ENCODE measurements around the gene NOVA1. TPM values are rescaled to one million over a fixed set of nuclear protein-coding genes. Genes with fewer than 3 reads are reported as not detected.

Gene NOVA1
- polyA plus RNA-seq, 2 of the 4 experiments (the other 2 are of a cell fraction) = 5.1 to 9.8 TPM

DNA sequence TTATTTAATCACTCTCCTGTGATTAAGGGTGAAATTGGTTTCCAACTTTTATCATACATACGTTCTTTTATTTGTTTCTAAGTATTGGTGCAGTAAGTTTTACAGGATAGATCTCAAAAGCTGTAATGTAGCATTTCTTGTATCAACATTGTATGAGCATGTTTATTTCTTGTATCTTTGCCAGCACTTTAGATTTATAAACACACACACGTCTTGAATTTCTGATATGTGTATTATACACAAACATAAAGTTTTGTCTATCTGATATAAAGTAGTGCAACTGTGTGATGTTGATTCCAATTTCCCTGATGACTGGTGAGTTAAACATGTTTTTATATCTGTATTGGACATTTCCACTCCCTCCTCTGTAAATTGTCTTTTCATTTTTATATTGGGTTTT lies 134.7 kb downstream of the NOVA1 start:
- DNase-seq (ENCODE audit: low read depth in 1 of 2, low spot score in 1 of 2) = no peak
- Histone ChIP-seq H3K9me3 (no peaks in the 10 kb centered on the region), H3K27ac (no peak overlapping the region), H3K4me1 (no peaks in the 10 kb centered on the region), H3K4me3 (no peak overlapping the region), H3K4me2 (no peak overlapping the region)
- ChIA-PET CTCF (no interaction called here), POLR2A (no interaction called here)
- no peak for ATAC-seq
- 48% methylated on average over 2 of the region's 2 CpGs for WGBS (ENCODE audit: missing lambda C conversion rate)
- no peak for FAIRE-seq
- TF ChIP-seq, protein P1, sequence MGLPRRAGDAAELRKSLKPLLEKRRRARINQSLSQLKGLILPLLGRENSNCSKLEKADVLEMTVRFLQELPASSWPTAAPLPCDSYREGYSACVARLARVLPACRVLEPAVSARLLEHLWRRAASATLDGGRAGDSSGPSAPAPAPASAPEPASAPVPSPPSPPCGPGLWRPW (IDR thresholded peaks at IDR 0.05) = no peak
- TF ChIP-seq ESRRA (IDR thresholded peaks at IDR 0.05; ENCODE audit: borderline replicate concordance, low read length) (no peak), RAD21 (conservative IDR thresholded peaks at IDR 0.05 in 1 of 2, IDR thresholded peaks at IDR 0.05 in 1 of 2) (no peak), MAFK (IDR thresholded peaks at IDR 0.05; ENCODE audit: partially characterized antibody) (no peak)
- TF ChIP-seq, protein P2, sequence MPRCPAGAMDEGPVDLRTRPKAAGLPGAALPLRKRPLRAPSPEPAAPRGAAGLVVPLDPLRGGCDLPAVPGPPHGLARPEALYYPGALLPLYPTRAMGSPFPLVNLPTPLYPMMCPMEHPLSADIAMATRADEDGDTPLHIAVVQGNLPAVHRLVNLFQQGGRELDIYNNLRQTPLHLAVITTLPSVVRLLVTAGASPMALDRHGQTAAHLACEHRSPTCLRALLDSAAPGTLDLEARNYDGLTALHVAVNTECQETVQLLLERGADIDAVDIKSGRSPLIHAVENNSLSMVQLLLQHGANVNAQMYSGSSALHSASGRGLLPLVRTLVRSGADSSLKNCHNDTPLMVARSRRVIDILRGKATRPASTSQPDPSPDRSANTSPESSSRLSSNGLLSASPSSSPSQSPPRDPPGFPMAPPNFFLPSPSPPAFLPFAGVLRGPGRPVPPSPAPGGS (IDR thresholded peaks at IDR 0.05) = no peak

DNA sequence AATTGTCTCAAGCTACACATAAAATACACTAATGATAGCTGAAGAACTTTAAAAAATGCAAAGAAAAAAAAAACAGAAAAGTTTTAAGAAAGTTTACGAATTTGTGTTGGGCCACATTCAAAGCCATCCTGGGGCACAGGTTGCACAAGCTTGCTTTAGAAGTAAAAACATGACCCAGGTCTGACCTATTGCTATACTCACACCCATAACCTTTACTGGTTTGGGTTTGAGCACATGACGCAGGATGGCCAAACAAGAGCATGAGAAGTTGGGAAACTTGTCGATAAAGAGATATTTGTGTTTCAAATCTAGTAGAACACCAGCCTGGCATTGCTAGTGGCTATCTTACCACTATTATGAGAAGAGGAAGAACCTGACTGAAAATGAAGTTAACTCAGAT lies 143.7 kb downstream of the NOVA1 start:
- Histone ChIP-seq H3K9me3 (no peaks in the 10 kb centered on the region), H3K27ac (no peak overlapping the region), H3K4me2 (no peak overlapping the region), H3K4me3 (no peak overlapping the region), H3K4me1 (no peaks in the 10 kb centered on the region)
- TF ChIP-seq, protein P3, sequence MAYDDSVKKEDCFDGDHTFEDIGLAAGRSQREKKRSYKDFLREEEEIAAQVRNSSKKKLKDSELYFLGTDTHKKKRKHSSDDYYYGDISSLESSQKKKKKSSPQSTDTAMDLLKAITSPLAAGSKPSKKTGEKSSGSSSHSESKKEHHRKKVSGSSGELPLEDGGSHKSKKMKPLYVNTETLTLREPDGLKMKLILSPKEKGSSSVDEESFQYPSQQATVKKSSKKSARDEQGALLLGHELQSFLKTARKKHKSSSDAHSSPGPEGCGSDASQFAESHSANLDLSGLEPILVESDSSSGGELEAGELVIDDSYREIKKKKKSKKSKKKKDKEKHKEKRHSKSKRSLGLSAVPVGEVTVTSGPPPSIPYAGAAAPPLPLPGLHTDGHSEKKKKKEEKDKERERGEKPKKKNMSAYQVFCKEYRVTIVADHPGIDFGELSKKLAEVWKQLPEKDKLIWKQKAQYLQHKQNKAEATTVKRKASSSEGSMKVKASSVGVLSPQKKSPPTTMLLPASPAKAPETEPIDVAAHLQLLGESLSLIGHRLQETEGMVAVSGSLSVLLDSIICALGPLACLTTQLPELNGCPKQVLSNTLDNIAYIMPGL (CRISPR knock-in tag; IDR thresholded peaks at IDR 0.05; ENCODE audit: borderline replicate concordance) = no peak
- TF ChIP-seq, protein P2 (IDR thresholded peaks at IDR 0.05) = no peak
- TF ChIP-seq FOSL2 (IDR thresholded peaks at IDR 0.05) = no peak
- TF ChIP-seq FOSL2 (CRISPR knock-in tag; IDR thresholded peaks at IDR 0.05) = no peak
- TF ChIP-seq, protein P4, sequence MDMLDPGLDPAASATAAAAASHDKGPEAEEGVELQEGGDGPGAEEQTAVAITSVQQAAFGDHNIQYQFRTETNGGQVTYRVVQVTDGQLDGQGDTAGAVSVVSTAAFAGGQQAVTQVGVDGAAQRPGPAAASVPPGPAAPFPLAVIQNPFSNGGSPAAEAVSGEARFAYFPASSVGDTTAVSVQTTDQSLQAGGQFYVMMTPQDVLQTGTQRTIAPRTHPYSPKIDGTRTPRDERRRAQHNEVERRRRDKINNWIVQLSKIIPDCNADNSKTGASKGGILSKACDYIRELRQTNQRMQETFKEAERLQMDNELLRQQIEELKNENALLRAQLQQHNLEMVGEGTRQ (IDR thresholded peaks at IDR 0.05) = no peak
- no peak for TF ChIP-seq NR3C1 (IDR thresholded peaks at IDR 0.05)
- no peak for TF ChIP-seq PHF8 (IDR thresholded peaks at IDR 0.05; ENCODE audit: borderline replicate concordance, low read depth)
- CTCF ChIA-PET = no interaction called here
- WGBS (ENCODE audit: missing lambda C conversion rate) = 77% methylated on average over 3 of the region's 3 CpGs
- FAIRE-seq = no peak
- POLR2A ChIA-PET = no interaction called here
- no peak for ATAC-seq
- DNase-seq (ENCODE audit: low read depth in 1 of 2, low spot score in 1 of 2) = no peak

DNA sequence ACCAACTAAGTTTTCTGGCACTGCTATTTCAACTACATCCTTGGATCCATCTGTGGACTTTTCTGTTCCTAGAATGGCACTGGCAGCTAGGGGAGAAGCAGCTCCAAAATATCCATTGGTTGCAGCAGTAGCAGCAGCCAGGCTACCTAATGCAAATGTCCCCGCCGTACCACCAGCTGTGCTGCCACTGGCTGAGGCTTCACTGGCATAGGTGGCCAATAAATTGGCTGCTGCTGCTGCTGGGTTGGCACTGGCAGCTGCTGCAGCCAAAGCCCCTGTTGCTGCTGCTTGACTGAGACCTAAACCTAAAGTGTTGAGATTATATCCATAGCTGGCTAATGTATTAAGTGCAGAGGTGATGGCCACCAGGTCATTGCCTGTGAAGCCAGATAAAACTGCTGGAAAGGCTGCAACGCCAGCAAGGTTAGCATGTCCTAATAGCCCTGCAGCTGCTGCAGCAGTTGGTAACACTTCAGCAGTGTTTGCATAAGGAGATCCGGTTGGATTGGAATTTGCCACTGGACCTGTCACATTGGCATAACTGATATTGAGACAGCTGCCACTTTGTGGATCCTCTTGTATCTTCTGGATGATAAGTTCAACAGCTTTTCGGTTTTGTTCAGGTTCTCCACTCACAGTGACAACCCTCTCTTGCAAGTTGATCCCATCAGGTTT lies 149.5 kb downstream of the NOVA1 start:
- no peaks in the 10 kb centered on the region for H3K4me1 ChIP-seq
- no peaks in the 10 kb centered on the region for H3K9me3 ChIP-seq
- no peak for FAIRE-seq
- WGBS (ENCODE audit: missing lambda C conversion rate) = 72% methylated on average over 5 of the region's 5 CpGs
- TF ChIP-seq CBX8 (IDR thresholded peaks at IDR 0.05) (no peak), NR3C1 (IDR thresholded peaks at IDR 0.05) (no peak), FOSB (CRISPR knock-in tag; IDR thresholded peaks at IDR 0.05) (no peak), MAZ (IDR thresholded peaks at IDR 0.05; ENCODE audit: borderline replicate concordance, low read depth, low read length) (no peak), CBX2 (IDR thresholded peaks at IDR 0.05; ENCODE audit: borderline replicate concordance, low read depth) (no peak)
- H3K4me2 ChIP-seq = no peak overlapping the region
- POLR2A ChIA-PET = no interaction called here
- no peak for DNase-seq (ENCODE audit: low read depth in 1 of 2, low spot score in 1 of 2)
- CTCF ChIA-PET = interaction anchor here (0.8 kb wide), 1 partner anchor 54 kb away, joined by 3 read pairs; no protein-coding TSS in a partner anchor
- H3K27ac ChIP-seq = no peak overlapping the region
- H3K4me3 ChIP-seq = no peak overlapping the region
- no peak for ATAC-seq
